Measurements from ENCODE around the gene CXCR6.

GRCh38 chr3:45910892-45911291, 32.4 kb upstream of the CXCR6 start:
- no peak for TF ChIP-seq NR2C2 (CRISPR knock-in tag; IDR thresholded peaks at IDR 0.05; ENCODE audit: borderline replicate concordance)
- no peak for TF ChIP-seq RAD51 (IDR thresholded peaks at IDR 0.05; ENCODE audit: borderline replicate concordance)
- no peak for TF ChIP-seq YEATS4 (CRISPR knock-in tag; IDR thresholded peaks at IDR 0.05; ENCODE audit: borderline replicate concordance)
- TF ChIP-seq RAD21 (CRISPR knock-in tag; IDR thresholded peaks at IDR 0.05) = no peak
- TF ChIP-seq RXRA (CRISPR knock-in tag; IDR thresholded peaks at IDR 0.05) = no peak
- TF ChIP-seq ZNF564 (CRISPR knock-in tag; IDR thresholded peaks at IDR 0.05) = no peak
- TF ChIP-seq ELF4 (CRISPR knock-in tag; IDR thresholded peaks at IDR 0.05; ENCODE audit: borderline replicate concordance) = no peak
- TF ChIP-seq NFRKB (IDR thresholded peaks at IDR 0.05) = no peak
- no peak for TF ChIP-seq CHD2 (IDR thresholded peaks at IDR 0.05; ENCODE audit: low read depth, low read length)
- no peak for TF ChIP-seq ZBTB39 (CRISPR knock-in tag; IDR thresholded peaks at IDR 0.05)
